ENCODE data around the gene GPC4.

- no peak for TF ChIP-seq CTCF (conservative IDR thresholded peaks at IDR 0.05)
- TF ChIP-seq ZFX (IDR thresholded peaks at IDR 0.05) = no peak
Measured at GRCh38 chrX:133414406-133415275, 648 bp downstream of the GPC4 start.
